CD4-positive, alpha-beta T cell (primary cell): ENCODE results near the gene TTC21B. TPM values are rescaled to one million over a fixed set of nuclear protein-coding genes. Genes with fewer than 3 reads are reported as not detected.

Source experiments
- ATAC-seq: fragments of 200-7000 bp; cut with Tn5 transposase; one replicate; pipeline ENCODE4 v1.10.0; 2022; ENCODE audit warnings: mild to moderate bottlenecking; ENCODE audit not compliant: poor library complexity
- CTCF ChIA-PET: fragments of 350-600 bp; sonication (Branson Sonifier 250); formaldehyde crosslinking; loops from one replicate; lab custom pipeline; 2021; ENCODE audit warnings: antibody characterized with exemption, inconsistent platforms; lab: Charles Lee
- POLR2A ChIA-PET: fragments of 350-600 bp; sonication (Branson Sonifier 250); formaldehyde crosslinking; loops from one replicate; lab custom pipeline; 2021; ENCODE audit warnings: antibody characterized with exemption, inconsistent platforms; lab: Charles Lee
- DNase-seq, 14 experiments: peaks; one replicate each; pipeline ENCODE4 v3.0.0-alpha.2; 2013 to 2020; ENCODE audit warnings: mixed read lengths in 2 of 14
- H3K27ac ChIP-seq, 2 donors: one replicate each; pipeline versions ENCODE4 v1.5.1 to v1.7.0; 2013; ENCODE audit warnings: low read length in 2 of 2, low read depth in 1 of 2, mild to moderate bottlenecking in 1 of 2
- H3K27me3 ChIP-seq, 2 experiments: 1 replicate in 1 of 2; 2 replicates in 1 of 2; pipeline versions ENCODE4 v1.6.1 to v1.7.0; 2013; ENCODE audit warnings: low read length in 2 of 2, control low read depth in 1 of 2, mild to moderate bottlenecking in 1 of 2, moderate library complexity in 1 of 2; ENCODE audit not compliant: insufficient read depth in 2 of 2, control insufficient read depth in 1 of 2
- H3K36me3 ChIP-seq: one replicate; pipeline ENCODE4 v1.6.1; 2013; ENCODE audit warnings: low read length, control low read depth; ENCODE audit not compliant: insufficient read depth
- H3K4me1 ChIP-seq: one replicate; pipeline ENCODE4 v1.6.1; 2013; ENCODE audit warnings: low read length, control low read depth; ENCODE audit not compliant: insufficient read depth
- H3K4me3 ChIP-seq: one replicate; pipeline ENCODE4 v1.5.1; 2013; ENCODE audit warnings: mild to moderate bottlenecking, low read length, moderate library complexity
- H3K9me3 ChIP-seq, 2 experiments: 1 replicate in 1 of 2; 2 replicates in 1 of 2; pipeline versions ENCODE4 v1.6.1 to v1.7.0; 2013; ENCODE audit warnings: low read length in 2 of 2, mild to moderate bottlenecking in 2 of 2, control low read depth in 1 of 2, moderate library complexity in 1 of 2; ENCODE audit not compliant: control insufficient read depth in 1 of 2, insufficient read depth in 1 of 2
- H3K27ac Mint-ChIP-seq: one replicate; pipeline ENCODE4 v1.8.0; 2020; ENCODE audit warnings: mixed read lengths
- H3K27me3 Mint-ChIP-seq: one replicate; pipeline ENCODE4 v1.8.0; 2021; ENCODE audit warnings: mixed read lengths
- H3K36me3 Mint-ChIP-seq: one replicate; pipeline ENCODE4 v1.8.0; 2021; ENCODE audit warnings: low read depth, mixed read lengths
- H3K4me1 Mint-ChIP-seq: one replicate; pipeline ENCODE4 v1.8.0; 2021; ENCODE audit warnings: low read depth, mixed read lengths
- H3K4me3 Mint-ChIP-seq: one replicate; pipeline ENCODE4 v1.8.0; 2020; ENCODE audit warnings: mild to moderate bottlenecking, mixed read lengths
- H3K9me3 Mint-ChIP-seq: one replicate; pipeline ENCODE4 v1.8.0; 2020; ENCODE audit warnings: mixed read lengths
- CTCF ChIP-seq: fragments of 200-600 bp; IDR thresholded peaks from one replicate; pipeline ENCODE4 v1.8.0; 2022; ENCODE audit warnings: antibody characterized with exemption, mild to moderate bottlenecking
- intact Hi-C, 2 experiments: fragments of 100-400 bp; cut with DNase I in 1 of 2; cut with micrococcal nuclease in 1 of 2; formaldehyde crosslinking; loops; one replicate each; pipeline versions ENCODE4 v1.15.1 to v1.9.0; 2023 to 2025; cut with DNase I, micrococcal nuclease
- total RNA-seq, 174 experiments: library from RNA in 2 of 174; stranded (reverse) in 2 of 174; gene quantifications; one replicate each; pipeline ENCODE4 v1.2.3 and lab custom pipeline; 2021 to 2026

Gene TTC21B
- total RNA-seq, 2 experiments from 2014 or later: 22.9 to 25.4 TPM

- ChIA-PET POLR2A (no interaction called here), CTCF (interaction anchor here (1.4 kb wide), 1 partner anchor 15 kb away, joined by 5 read pairs; no protein-coding TSS in a partner anchor)
- intact Hi-C loops: no loop called here
- Mint-ChIP-seq H3K9me3 (no peaks in the 10 kb centered on the region), H3K4me1 (no peaks in the 10 kb centered on the region), H3K36me3 (peaks cover 72% of the 10 kb centered on the region), H3K27me3 (no peaks in the 10 kb centered on the region), H3K27ac (no peak overlapping the region), H3K4me3 (no peak overlapping the region)
- ATAC-seq: no peak
- TF ChIP-seq CTCF: no peak
- Histone ChIP-seq H3K27me3 (no peaks in the 10 kb centered on the region), H3K4me3 (no peak overlapping the region), H3K36me3 (peaks cover 50% of the 10 kb centered on the region), H3K27ac (no peak overlapping the region), H3K4me1 (no peaks in the 10 kb centered on the region), H3K9me3 (no peaks in the 10 kb centered on the region)
- no peak for DNase-seq
Observed at GRCh38 chr2:165889798-165890197, 63.8 kb downstream of the TTC21B start.

- H3K4me1 Mint-ChIP-seq: no peaks in the 10 kb centered on the region
Observed at GRCh38 chr2:165889158-165889557, 64.4 kb downstream of the TTC21B start.

GRCh38 chr2:165888171-165888570 lies 65.4 kb downstream of the TTC21B start:
- ChIA-PET CTCF (interaction anchor here (0.9 to 1.3 kb wide), 2 partner anchors 10 to 14 kb away, joined by 3 to 4 read pairs; no protein-coding TSS in a partner anchor), POLR2A (no interaction called here)
- no peaks in the 10 kb centered on the region for H3K27me3 Mint-ChIP-seq
- no peak overlapping the region for H3K4me3 Mint-ChIP-seq
- no peak overlapping the region for H3K27ac Mint-ChIP-seq
- H3K9me3 Mint-ChIP-seq: no peaks in the 10 kb centered on the region
- TF ChIP-seq CTCF: no peak
- intact Hi-C loops: no loop called here
- H3K36me3 Mint-ChIP-seq: peaks cover 77% of the 10 kb centered on the region
- DNase-seq (no peak), ATAC-seq (no peak)
- H3K27ac ChIP-seq: no peak overlapping the region
- no peaks in the 10 kb centered on the region for H3K27me3 ChIP-seq
- no peaks in the 10 kb centered on the region for H3K4me1 Mint-ChIP-seq
- peaks cover 53% of the 10 kb centered on the region for H3K36me3 ChIP-seq
- no peak overlapping the region for H3K4me3 ChIP-seq
- no peaks in the 10 kb centered on the region for H3K4me1 ChIP-seq
- H3K9me3 ChIP-seq: no peaks in the 10 kb centered on the region

More at GRCh38 chr2:165889158-165889557, 64.4 kb downstream of the TTC21B start:
- Histone ChIP-seq H3K27ac (no peak overlapping the region), H3K27me3 (no peaks in the 10 kb centered on the region), H3K4me3 (no peak overlapping the region), H3K9me3 (no peaks in the 10 kb centered on the region), H3K36me3 (peaks cover 52% of the 10 kb centered on the region), H3K4me1 (no peaks in the 10 kb centered on the region)
- intact Hi-C loops: no loop called here
- Mint-ChIP-seq H3K9me3 (no peaks in the 10 kb centered on the region), H3K27ac (no peak overlapping the region), H3K27me3 (no peaks in the 10 kb centered on the region), H3K4me3 (no peak overlapping the region), H3K36me3 (peaks cover 77% of the 10 kb centered on the region)
- no peak for DNase-seq
- ChIA-PET POLR2A (no interaction called here), CTCF (interaction anchor here (1.4 kb wide), 1 partner anchor 15 kb away, joined by 5 read pairs; no protein-coding TSS in a partner anchor)
- no peak for TF ChIP-seq CTCF
- no peak for ATAC-seq
